A673 (cell line): ENCODE data around the gene MKRN2.

ENCODE experiments used
- EZH2 ChIP-seq: fragments of 200-600 bp; sonication (generic); IDR thresholded peaks from 2 replicates; pipeline ENCODE4 v1.6.1; 2017; ENCODE audit warnings: borderline replicate concordance, low read depth, mild to moderate bottlenecking, mixed read lengths, antibody characterized with exemption, low read length; ENCODE audit not compliant: poor library complexity, severe bottlenecking
- TF ChIP-seq, protein P1 (sequence below): fragments of 300-800, 200-600 bp; sonication (generic); conservative IDR thresholded peaks from 2 replicates; pipeline ENCODE4 v1.5.1; 2017; ENCODE audit warnings: low read depth, mild to moderate bottlenecking, antibody characterized with exemption, low read length, moderate library complexity, mixed read lengths

DNA sequence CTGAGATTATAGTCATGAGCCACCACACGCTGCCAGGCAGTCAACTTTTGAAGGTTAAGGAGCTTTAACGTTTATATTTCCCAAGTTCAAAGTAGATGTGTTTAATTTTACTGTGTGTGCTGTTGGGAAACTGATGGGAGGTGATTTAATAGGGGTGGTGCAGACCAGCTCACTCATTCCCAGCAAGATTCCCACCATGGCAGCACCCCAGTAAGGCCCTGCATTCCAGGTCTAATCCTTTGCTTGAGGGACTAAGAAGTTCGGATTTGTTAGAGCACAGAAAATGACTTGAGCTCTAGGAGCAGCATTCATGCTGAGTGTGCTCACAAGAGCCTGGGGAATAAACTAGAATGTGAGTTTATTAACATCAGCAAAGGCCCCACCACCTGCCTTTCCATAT, 47.4 kb upstream of the MKRN2 start:
- TF ChIP-seq, protein P1, sequence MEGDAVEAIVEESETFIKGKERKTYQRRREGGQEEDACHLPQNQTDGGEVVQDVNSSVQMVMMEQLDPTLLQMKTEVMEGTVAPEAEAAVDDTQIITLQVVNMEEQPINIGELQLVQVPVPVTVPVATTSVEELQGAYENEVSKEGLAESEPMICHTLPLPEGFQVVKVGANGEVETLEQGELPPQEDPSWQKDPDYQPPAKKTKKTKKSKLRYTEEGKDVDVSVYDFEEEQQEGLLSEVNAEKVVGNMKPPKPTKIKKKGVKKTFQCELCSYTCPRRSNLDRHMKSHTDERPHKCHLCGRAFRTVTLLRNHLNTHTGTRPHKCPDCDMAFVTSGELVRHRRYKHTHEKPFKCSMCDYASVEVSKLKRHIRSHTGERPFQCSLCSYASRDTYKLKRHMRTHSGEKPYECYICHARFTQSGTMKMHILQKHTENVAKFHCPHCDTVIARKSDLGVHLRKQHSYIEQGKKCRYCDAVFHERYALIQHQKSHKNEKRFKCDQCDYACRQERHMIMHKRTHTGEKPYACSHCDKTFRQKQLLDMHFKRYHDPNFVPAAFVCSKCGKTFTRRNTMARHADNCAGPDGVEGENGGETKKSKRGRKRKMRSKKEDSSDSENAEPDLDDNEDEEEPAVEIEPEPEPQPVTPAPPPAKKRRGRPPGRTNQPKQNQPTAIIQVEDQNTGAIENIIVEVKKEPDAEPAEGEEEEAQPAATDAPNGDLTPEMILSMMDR, result no peak
- no peak for TF ChIP-seq EZH2
